Raji (cell line): ENCODE measurements around the gene CEP170B.

Experiments
- POLR2A ChIP-seq: IDR thresholded peaks from 2 replicates; pipeline ENCODE4 v1.6.1; 2011; ENCODE audit warnings: low read depth, low read length, control low read depth; ENCODE audit not compliant: insufficient read depth

Gene CEP170B

DNA sequence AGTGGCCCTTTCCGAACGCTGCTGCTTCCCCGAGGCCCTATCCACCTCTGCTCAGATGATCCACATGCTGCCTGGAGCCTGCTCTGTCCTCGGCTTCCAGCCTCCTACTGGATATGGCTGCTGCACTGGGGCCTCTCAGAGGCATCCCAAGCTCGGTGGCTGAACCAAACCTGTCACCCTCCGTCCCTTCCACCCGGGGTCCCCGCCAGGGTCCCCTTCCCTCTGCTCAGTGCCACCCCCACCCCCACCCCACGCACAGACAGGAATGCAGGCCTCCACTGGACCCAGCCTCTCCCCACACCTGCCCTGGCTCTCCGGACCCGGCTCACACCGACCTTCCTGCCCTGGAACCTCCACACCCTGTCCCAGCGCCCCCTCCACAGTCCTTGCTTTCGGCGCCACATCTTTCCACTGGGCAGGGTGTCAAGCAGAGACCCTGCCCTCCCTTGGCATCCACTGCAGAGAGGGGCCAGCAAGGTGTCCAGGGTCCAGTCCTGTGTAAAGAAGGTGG is 6.1 kb downstream of the CEP170B start:
- TF ChIP-seq POLR2A, result no peak

- TF ChIP-seq POLR2A, result no peak
These were observed 6.8 kb downstream of the CEP170B start for GRCh38 chr14:104871656-104872468.

DNA sequence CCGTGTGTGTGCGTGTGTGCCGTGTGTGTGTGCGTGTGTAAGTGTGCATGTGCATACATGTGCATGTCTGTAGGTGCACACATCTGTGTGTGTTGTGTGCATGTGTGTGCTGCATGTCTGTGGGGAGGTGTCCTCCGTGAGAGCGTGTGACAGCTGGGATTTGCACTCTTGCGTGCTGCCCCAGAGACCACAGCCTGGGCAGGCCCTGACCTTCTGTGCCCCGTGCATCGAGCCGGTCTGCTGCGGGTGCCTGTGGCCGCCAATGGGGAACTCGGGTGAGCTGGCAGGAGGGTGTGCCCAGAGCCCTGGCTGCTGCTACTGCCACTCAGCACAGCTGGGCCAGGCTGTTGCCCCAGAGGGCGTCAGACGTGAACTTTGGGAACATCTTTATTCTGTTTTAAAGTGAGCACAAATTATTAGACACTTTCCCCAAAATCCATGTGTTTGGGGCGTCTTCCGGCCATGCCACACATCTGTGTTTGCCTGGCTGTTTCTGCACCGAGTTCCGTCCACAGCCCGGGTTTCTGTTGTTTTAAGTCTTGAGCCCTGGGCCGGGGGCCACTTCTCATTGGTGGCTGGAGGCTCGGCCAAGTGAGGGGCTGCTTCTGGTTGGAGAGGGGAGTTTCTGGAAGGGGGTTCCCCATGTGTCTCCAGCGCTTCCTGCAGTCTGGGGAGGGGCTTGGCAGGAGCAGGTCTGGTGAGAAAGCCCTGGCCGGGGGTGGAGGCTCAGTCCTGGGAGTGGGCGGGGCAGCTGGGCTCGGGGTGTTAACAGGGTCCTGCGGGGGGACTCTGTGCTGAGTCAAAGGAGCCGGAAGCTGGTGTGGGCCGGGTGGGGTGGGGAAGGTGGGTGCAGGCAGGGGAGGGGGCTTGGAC is 7.6 kb downstream of the CEP170B start:
- no peak for TF ChIP-seq POLR2A

- no peak for TF ChIP-seq POLR2A
These were observed 8.4 kb downstream of the CEP170B start for GRCh38 chr14:104873380-104874055.

DNA sequence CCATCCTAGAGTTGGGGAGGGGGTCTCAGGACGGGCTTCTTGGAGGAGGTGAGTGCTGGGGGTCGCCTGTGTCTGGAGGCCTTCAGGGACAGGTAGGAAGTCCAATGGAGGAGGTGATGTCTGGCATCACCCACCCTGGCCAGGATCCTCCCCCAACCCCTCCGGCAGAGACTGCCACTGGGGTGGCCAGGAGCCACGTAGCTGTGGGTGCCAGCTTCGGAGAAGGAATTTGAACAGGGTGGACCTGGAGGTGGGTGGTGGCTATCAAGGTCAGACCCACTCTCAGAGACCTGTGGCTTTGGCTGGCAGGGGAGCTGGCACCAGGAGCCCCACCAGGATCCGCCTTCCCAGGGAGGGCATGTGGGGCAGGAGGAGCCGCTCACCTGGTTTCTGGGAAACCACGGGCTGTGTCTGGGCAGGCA is 9.1 kb downstream of the CEP170B start:
- TF ChIP-seq POLR2A, result no peak

DNA sequence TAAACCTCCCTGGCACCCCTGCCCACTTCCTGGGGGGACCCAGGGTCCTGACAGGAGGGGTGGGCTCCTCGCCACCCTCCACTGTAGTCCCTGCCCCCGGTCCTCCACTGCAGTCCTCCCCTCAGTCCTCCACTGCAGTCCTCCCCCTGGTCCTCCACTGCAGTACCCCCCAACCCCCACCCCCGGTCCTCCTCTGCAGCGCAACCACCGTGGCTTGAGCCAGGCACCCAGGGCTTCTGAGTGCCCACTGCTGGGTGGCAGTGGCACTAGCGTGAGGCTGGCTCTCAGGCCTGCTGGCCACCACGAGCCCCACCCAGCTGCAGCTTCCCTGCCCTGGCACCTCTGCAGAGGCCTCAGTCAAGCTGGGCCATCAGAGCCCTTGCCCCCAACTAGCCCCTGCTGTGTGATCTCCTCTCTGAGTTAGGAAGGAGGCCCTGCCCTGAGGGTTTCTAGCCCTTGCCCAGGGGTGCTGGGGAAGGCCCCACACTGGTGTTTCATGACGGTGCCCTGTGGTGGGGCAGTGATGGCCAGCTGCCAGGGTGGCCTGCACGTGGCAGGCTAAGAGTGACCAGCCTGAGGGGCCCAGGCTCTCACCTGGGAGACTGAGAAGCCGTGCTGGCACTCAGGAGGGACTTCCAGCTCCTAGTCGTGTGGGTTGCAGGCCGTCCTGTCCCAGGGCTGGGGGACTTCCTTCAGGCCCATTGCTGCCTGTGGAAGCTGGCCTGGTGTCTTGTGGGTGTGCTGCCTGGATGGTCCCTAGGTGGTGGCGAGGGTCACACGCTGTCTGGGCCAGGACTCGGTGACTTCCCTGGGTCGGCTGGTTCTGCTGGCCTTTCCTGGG is 9.7 kb downstream of the CEP170B start:
- no peak for TF ChIP-seq POLR2A

GRCh38 chr14:104875412-104875751 is 10.3 kb downstream of the CEP170B start:
- TF ChIP-seq POLR2A, result no peak

DNA sequence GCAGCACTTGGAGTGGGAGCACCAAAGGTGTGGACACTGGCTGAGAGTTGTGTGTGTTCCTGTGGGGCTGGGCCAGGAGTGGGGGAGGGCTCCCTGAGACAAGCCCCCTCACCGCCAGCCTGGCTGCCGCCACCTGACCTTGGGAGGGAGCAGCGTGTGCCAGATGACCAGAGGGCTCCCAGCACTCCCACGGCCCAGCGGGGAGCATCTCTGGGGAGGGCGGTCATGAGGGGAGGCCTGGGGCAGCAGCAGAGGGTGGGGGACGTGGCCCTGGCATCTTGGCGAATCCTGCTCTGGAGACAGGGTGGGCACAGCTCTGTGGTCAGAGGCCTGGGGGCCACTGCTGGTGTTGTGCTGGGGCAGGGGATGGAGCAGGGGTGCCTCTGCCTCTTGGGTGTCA is 10.7 kb downstream of the CEP170B start:
- no peak for TF ChIP-seq POLR2A

GRCh38 chr14:104876251-104876699 is 11.2 kb downstream of the CEP170B start:
- TF ChIP-seq POLR2A, result no peak

GRCh38 chr14:104877066-104877805 is 12.2 kb downstream of the CEP170B start:
- no peak for TF ChIP-seq POLR2A

- TF ChIP-seq POLR2A, result no peak
These were observed 12.9 kb downstream of the CEP170B start for GRCh38 chr14:104877806-104878550.

GRCh38 chr14:104878582-104878981 is 13.5 kb downstream of the CEP170B start:
- TF ChIP-seq POLR2A, result no peak
